ENCODE data around the gene ALDH3A2. TPM values are rescaled to one million over a fixed set of nuclear protein-coding genes. Genes with fewer than 3 reads are reported as not detected.

Gene ALDH3A2
- total RNA-seq, 1 experiment from 2014 or later, result 111 TPM

DNA sequence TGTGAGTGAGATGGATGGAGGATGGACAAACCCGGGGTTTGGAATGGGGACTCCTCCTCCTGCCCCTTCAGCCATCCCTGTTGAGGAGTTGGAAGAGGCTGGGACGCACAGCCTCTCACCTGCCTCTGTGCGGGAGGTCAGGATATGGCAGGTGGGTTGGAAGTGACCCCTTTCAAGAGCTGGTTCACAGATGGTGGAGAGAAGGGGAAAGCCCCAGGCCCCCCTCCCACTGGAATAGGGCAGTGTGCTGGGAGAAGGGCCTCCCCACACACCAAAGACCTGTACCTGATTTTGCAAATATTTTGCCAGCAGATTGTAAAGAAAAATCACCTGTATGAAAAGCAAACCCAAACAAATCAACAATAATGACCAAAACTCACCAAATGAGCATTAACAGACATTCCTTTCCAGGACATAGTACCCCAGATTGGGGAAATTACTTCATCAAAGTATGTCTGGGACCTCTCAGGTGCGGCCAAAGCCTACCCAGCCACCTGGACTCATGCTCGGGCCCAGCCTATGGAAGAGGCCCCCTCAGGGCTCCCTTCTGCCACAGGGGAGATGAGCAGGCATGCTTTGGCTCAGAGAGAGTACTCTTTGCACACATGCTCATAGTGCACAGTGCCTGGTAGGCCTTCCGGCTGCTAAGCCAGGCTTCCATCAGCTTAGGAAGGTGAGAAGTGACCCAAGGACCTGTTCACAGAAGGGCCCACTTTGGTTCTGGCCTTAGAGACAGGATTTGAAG, 60.1 kb downstream of the ALDH3A2 start:
- in situ Hi-C loops (cut with HindIII; ENCODE audit: low sequenced_read_pairs), result no loop called here

DNA sequence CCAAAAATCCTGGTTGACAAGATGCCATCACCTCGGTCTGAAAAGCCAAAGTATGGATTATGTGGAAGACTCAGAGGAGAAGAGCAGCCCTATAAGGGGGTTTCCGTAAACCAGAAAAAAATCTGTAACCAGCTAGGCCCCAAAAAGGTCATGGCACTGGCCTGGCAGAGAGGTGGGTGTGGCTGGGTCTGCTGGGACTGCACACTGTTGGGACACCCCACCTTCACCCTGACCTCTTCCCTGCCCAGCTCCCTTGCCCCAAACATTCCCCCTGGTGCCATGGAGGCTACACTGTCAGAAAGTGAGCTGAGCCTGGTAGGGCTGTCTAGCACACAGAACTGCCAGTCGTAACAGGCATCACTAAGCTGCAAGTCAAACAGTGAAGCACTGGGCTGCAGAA, 61.3 kb downstream of the ALDH3A2 start:
- in situ Hi-C loops (cut with HindIII; ENCODE audit: low sequenced_read_pairs), result no loop called here

More for the DNA sequence above, 60.1 kb downstream of the ALDH3A2 start:
- DNase-seq (ENCODE audit: low spot score), result no peak

DNA sequence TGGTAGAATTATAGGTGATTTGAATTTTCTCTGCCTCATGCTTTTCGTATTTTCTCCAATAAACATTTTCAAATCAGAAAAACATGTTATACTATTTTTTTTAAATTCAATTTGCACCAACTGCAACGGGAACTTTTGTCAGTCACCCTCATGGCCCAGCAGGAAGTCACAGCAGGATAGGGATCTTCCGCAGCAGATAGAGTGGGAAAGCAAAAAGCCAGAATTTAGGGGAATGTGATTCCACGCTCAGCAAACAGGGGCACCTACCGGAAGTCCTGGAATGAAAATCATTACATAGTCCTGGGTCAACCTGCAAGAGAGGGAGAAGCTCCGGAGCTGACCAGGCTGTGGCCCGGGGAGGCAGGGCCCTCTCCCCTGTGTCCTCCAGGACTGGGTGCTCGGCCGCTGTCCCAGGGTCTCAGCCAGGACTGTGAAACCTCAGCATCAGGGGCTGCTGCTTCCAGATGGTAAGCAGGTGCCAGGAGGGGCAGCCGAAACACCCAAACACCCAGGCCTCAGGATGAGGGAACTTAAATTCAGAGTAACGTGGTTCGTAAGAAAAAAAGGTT, 64.0 kb downstream of the ALDH3A2 start:
- in situ Hi-C loops (cut with HindIII; ENCODE audit: low sequenced_read_pairs), result no loop called here

More for the DNA sequence above, 61.3 kb downstream of the ALDH3A2 start:
- DNase-seq (ENCODE audit: low spot score), result no peak

DNA sequence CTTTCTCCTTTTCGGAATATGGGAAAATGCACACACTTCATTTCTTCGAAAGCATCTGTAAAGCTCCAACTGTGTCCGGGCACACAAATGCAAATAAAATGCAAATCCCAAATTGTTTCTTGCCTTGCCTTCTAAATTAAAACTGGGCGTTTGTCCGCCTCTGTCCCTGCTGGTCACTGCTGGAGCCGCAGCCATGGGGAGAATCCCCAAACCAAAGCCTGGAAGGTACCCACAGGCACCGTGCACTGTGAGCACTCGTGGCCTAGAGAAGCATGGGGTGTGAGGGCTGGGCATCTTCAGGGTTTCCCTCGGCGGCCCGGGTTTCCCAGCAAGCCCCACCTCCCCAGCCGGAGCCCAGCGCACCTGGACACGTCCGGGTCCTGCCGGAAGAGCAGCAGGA, 64.9 kb downstream of the ALDH3A2 start:
- no peak for DNase-seq (ENCODE audit: low spot score)
- in situ Hi-C loops (cut with HindIII; ENCODE audit: low sequenced_read_pairs), result no loop called here

More for the DNA sequence above, 64.0 kb downstream of the ALDH3A2 start:
- no peak for DNase-seq (ENCODE audit: low spot score)

DNA sequence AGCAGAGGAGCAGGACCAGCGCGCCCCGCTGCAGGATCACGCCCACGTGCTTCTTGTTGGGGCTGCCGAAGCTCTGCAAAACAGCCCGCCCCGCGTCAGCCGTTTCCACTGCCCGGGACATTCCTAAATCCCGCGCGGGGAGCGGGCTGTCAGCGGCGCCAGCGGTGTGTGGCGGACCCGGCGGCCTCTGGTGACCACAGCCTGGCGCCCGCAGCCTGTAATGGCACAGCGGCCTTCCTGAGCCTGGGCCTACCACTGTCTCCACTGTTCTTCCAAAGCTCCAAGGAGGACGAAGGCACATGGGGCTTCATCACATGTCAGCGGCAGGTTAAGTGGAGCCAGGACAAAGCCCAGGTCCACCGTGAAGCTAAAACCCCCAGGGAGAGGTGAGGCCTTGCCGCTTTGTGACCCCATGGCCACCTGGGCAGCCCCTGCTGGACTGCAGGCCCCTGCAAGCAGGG, 65.4 kb downstream of the ALDH3A2 start:
- DNase-seq (ENCODE audit: low spot score), result no peak
- in situ Hi-C loops (cut with HindIII; ENCODE audit: low sequenced_read_pairs), result no loop called here

DNA sequence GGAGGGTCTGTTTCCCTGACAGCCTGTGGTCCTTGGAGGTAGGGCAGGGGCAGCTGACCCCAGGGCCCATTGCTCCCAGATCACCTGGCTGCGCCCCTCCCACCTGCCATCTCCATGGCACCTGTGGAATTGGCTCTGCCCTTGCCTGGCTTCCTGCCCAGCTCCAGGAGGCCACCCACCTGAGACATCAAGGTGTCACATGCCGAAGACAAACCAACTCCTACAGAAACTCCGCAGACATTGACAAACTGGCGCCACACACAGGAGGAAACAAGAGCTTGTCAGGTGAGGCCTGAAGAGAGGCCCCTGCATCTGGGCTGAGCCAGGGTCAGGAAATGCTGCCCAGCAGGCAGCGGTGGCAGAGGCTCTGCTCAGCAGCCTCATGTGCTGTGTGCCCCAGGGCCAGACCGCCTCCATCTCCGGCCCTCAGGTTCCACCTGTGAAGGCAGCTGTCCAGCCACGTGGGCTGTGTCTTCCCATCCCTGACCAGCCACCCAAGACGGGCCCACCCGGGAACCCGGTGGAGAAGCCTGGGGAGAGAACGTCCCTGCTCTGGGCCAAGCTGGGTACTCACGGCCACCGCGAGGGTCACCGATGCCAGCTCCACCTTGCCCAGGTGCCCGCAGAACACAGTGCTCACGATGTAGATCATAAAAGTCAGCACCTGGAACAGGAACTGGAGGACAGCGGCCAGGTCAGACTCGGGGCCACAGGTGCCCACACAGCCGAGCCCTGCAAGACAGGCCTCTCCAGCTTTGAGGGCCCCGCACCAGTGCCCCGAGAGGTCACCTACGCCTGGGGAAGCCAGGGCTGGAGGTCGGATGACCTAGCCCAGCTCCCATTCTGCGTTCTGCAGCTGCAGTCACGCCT, 66.2 kb downstream of the ALDH3A2 start:
- in situ Hi-C loops (cut with HindIII; ENCODE audit: low sequenced_read_pairs), result no loop called here
- DNase-seq (ENCODE audit: low spot score), result no peak

DNA sequence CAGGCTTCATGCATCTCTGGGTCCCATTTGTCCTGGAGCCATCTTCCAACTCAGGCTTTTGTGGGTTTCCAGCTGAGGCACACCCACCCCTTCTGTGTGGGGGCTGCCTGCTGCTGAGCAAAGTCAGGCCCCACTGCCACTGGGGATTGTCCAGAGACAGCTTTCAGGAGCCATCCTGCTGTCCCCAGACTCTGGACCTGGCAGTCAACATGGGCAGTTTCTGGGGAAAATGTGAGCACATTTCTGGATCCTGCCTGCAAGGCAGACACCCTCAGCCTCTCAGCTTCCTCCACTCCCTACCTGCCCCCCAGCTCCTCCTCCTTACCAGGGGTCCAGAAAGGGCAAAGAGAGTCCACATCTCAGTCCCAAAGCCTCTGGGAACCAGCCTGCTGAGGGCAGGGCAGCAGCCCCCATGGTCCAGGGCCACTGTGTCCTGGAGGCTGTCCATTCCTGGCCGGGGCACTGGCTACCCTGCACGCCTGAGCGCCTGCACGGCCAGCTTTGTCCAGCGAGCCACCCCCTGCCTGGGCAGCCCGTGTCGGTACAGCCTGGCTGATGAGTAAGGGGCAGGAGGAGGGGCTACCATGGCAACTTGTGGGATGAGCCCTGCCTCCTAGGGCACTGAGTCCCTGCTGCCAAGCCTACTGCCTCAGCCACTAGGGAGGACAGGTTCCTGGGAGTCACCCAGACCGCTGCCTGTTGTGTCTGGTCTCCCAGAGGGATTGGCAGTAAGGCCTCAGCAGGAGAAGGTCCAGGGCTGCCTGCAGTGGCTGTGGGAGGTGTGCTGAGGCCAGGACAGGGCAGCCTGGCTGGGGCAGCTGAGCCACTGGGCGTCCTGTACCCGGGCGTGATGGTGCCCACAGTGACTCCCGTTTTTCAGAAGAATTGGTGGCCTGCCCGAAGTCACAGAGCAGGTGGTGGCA, 67.8 kb downstream of the ALDH3A2 start, which contains the start of gene SLC47A2:
Gene SLC47A2 (minus strand): TSS at position 477 of the 923 bp plus-strand sequence. CDS start 29 bp downstream, at position 448.
- in situ Hi-C loops (cut with HindIII; ENCODE audit: low sequenced_read_pairs), result no loop called here
- DNase-seq (ENCODE audit: low spot score), result no peak

DNA sequence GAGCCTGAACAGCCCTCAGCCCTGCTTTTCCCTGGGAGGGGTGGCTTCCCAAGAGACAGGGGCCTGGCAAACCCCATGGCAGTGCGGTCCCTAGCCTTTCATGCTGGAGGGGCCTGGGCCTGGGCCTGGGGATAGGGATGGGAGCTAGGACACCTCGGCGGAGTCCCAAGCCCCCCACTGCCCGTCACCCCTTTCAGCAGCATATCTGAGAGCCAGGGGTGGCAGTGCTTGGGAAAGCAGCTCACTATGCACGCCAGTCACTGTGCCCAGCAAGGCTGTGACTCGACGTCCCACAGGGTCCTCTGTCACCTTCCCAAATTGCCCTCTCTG, 68.4 kb downstream of the ALDH3A2 start:
- no peak for DNase-seq (ENCODE audit: low spot score)
- in situ Hi-C loops (cut with HindIII; ENCODE audit: low sequenced_read_pairs), result no loop called here

DNA sequence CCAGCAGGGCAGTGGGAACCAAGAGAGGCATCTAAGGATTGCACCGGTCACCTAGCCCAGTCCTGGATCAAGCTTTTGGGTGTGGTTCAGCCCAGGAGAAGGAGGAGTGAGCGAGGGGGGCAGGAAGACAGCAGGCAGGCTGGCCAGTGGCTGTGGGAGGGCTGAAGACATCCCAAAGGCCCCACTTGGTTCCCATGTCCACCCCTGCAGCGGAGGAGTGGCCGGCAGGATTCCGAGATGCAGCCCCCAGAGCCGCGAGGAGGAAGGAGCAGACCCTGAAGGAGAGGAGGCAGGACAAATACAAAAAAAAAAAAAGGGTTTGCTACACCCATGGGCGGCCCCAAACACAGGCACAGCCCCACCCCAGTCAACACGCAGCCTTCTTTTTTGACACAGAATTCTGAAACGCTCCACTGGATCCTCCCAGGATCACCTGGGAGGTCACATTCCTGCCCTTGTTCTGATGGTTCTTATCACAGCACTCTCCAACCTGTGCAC, 68.9 kb downstream of the ALDH3A2 start:
- in situ Hi-C loops (cut with HindIII; ENCODE audit: low sequenced_read_pairs), result no loop called here
- DNase-seq (ENCODE audit: low spot score), result no peak

DNA sequence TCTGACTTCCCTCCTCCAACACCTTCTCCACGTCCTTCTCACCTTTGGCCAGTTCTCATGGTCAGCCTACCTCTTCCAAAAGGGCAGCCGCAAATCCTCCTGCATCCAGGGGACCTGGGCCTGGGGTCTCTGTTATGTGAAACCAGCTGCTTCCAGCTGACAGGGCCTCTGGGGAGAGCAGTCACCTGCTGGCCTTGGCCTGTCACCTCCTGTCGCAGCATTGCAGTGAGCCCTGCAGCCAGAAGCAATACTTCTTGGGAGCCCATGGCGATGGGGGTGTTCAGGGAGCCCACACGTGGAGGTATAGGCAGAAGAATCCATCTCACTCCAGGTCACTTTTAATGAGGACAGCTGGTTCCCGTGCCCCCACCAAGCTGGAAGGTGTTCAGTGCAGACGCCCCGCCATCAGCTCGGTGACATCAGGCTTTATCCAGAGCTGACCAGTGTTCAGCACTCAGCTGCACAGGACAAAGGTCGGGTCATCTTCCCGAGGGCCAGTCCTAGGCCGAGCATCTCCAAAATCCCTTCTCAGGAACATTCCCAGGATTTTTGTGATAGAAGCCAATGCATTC, 69.6 kb downstream of the ALDH3A2 start:
- in situ Hi-C loops (cut with HindIII; ENCODE audit: low sequenced_read_pairs), result no loop called here
- DNase-seq (ENCODE audit: low spot score), result no peak

DNA sequence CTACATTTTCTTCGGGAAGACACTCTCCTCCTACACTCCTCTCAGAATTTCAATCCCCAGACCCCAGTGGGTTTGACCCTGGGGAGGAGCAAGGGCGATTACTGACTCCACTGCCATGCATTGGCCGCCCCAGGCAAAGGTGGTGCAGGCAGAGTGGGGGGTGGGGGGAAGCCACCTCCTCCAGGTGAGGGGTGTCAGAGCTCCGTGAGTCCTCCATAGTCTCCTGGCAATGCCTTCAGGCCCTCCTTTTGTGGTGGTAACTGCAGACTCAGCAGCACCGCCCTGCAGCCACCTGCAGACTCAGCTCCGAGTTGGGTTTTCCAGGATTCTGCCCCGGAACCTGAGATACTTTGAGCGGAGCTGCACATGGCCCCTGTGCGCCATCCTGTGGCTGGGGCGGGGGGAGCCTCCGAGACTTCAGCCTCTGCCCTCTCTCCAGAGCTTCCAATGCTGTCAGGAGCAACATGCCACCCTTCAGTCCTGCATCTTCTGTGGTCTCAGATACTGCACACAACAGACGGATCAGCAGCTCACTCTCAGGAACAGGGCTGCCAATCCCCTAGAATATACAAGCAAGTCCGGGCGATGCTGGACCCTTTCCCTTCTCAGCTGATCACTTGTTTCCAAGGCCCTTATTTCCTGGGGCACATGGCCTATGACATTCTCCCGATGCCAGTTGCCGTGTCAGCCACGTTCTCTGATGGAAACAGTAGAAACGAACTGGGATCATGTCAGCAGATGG, 70.2 kb downstream of the ALDH3A2 start:
- DNase-seq (ENCODE audit: low spot score), result no peak

DNA sequence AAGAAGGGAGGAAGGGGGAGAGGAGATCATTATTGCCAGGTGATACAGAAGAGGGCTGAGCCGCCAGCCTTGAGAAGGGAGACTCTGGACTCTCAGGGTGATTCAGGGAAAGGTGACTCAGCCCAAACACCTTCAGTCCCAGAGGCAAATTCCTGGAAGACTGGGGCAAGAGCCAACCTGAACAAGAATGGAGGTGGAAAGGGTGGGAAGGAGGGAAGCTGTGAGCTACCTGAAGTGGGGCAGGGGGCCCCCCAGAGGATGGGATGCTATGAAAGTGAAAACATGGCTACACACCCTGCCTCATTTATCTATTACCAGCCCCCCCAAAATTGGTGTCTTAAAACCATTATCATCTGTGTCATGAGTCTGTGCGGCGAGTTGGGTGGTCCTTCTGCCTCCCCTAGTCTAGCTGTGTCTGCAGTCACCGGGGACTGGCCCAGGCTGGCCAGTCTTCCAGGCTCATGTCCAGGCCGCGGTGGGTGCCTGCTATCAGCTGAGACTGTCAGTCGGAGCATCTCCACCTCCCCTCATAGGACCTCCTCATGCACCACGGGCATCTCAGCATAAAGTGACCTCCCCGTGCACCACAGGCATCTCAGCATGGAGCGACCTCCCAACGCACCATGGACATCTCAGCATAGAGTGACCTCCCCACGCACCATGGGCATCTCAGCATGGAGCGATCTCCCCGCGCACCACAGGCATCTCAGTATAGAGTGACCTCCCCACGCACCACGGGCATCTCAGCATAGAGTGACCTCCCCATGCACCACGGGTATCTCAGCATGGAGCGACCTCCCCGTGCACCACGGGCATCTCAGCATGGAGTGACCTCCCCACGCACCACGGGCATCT, 71.0 kb downstream of the ALDH3A2 start:
- DNase-seq (ENCODE audit: low spot score), result no peak
- in situ Hi-C loops (cut with HindIII; ENCODE audit: low sequenced_read_pairs), result no loop called here

More for the DNA sequence above, 70.2 kb downstream of the ALDH3A2 start:
- in situ Hi-C loops (cut with HindIII; ENCODE audit: low sequenced_read_pairs), result no loop called here

DNA sequence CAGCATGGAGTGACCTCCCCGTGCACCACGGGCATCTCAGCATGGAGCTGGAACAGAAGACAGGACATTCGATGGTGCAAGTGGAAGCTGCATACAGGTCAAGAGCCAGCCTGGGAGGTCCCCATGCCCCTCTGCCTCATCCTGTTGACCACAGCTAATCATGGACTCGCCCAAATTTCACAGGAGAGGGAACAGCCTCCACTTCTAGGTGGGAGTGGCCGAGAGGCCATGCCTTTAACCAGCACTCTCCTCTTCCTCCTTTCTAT, 71.6 kb downstream of the ALDH3A2 start:
- in situ Hi-C loops (cut with HindIII; ENCODE audit: low sequenced_read_pairs), result no loop called here
- DNase-seq (ENCODE audit: low spot score), result no peak

DNA sequence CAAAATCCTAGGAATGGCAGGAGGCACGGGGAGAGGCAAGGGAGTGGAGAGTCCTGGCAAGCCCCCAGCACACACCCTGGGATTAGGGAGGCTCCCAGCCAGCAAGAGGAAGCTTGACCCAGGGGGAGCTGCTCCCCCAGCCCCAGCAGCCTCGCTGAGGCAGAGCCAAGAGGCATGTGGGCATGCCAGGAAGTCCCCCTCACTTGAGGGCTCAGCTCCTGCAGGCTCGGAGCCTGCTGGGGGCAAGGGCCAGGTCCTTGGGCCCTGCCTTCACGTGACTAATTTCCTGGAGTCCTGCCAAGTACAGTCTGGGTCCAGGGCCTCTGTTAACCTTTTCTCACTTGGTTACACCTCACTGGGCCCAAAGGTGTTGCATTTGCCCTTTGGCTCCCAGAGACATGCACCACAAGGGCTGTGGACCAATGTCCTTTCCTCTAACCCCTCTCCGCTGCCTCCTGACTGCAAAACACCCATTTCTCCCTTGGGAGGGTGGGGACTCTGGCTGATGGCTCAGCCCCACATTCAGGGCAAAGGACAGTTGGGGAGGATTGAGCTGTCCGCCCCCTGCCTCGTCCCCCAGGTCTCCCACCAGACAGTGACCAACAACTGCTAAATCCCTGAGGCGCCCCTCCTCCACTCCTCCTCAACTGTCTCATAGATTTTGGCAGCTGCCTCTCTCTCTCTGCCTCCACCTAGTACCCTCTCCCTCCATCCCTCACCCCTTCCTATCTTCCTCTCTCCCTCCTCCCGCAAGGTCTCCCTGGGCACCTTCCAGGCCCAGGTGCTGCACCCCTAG, 72.3 kb downstream of the ALDH3A2 start:
- DNase-seq (ENCODE audit: low spot score), result no peak
- in situ Hi-C loops (cut with HindIII; ENCODE audit: low sequenced_read_pairs), result no loop called here

DNA sequence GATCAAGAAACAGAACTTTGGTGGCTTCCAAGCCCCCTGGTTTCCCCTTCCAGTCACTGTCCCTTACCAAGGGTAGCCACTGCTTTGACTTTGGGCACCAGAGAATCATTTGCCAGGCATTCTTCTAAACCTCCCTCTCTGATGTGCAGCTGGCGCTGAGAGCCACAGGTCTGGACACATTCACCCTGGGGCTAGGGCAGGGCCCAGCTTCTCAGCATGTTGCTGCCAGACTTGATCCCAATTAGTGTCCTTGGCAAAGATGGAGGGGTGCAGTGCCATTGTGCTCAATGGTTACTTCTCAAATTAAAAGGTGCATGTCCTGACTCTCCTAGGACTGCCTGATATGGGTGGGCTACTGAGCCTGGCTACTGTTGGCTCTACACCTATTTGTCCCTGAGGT, 75.4 kb downstream of the ALDH3A2 start:
- in situ Hi-C loops (cut with HindIII; ENCODE audit: low sequenced_read_pairs), result no loop called here
- no peak for DNase-seq (ENCODE audit: low spot score)
